ENCODE data around the gene RAP1A.

DNA sequence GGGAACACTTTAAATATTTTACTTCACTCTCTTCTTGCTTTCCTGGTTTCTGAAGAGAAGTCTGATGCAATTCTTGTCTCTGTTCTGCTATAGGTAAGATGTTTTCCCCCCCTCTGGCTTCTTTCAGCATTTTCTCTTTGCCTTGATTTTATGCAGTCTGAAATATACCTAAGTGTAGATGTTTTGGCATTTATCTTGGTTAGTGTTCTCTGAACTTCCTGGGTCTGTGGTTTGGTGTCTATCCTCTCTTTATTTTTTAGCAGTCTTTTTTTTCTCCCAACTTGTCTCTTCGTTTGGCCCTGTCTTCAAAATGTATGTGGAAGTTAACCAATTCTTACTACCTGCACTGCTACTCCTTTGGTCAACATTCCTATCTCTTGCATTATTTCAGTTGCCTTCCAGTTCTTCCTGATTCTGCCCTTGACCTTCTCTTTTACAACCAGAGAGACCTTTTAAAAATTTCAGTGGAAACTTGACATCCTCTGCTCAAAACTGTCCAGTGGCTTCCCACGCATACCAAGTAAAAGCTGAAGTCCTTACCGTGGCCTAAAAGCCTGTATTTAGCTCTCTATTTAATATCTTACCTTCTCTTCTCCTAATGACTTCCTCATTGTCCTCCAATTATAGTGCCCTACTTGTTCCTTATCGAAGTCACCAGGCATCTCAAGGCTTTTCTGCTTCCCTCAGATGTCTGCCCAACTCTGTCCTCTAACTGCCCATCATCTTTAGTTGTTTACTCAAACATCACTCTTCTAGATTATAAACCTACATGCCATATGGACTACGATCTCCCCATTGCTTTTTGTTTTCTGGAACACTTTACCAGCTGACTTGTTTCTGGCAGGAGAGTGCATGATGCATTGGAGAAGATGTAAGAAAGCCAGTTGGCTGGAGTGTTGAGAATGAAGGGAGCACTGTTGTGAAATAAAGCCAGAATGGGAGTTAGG is 40.9 kb downstream of the RAP1A start:
- TF ChIP-seq POLR2A (IDR thresholded peaks at IDR 0.05), result no peak
- TF ChIP-seq, protein P1, sequence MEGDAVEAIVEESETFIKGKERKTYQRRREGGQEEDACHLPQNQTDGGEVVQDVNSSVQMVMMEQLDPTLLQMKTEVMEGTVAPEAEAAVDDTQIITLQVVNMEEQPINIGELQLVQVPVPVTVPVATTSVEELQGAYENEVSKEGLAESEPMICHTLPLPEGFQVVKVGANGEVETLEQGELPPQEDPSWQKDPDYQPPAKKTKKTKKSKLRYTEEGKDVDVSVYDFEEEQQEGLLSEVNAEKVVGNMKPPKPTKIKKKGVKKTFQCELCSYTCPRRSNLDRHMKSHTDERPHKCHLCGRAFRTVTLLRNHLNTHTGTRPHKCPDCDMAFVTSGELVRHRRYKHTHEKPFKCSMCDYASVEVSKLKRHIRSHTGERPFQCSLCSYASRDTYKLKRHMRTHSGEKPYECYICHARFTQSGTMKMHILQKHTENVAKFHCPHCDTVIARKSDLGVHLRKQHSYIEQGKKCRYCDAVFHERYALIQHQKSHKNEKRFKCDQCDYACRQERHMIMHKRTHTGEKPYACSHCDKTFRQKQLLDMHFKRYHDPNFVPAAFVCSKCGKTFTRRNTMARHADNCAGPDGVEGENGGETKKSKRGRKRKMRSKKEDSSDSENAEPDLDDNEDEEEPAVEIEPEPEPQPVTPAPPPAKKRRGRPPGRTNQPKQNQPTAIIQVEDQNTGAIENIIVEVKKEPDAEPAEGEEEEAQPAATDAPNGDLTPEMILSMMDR (IDR thresholded peaks at IDR 0.05), result no peak

Data from testis (tissue), 2 donors.